GM10266 (cell line): Measurements from ENCODE around the gene BAD.

Experiments used
- DNase-seq: peaks from one replicate; pipeline ENCODE4 v3.0.0; 2012; ENCODE audit errors: extremely low spot score
- CTCF ChIP-seq: IDR thresholded peaks from 2 replicates; pipeline ENCODE4 v1.5.1; 2012; ENCODE audit warnings: mild to moderate bottlenecking, low read depth; ENCODE audit not compliant: control insufficient read depth, insufficient read depth; ENCODE audit errors: missing control alignments

BAD gene

DNA sequence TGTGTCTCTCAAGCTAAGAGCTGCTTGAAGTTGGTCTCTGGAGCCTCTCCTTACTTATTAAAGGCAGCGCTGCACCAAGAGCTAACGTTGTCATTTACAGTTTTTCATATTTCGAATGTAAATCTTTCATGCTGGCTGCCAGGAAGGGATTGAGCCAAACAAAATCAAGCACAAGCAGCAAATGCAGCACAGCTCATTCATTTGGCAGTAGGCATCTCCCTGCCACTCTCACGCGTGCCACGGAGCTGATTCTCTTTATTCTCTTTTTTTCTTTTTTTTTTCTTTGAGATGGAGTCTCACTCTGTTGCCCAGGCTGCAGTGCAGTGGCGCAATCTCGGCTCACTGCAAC is 51.5 kb downstream of the BAD start:
- no peak for TF ChIP-seq CTCF
- no peak for DNase-seq

GRCh38 chr11:64232182-64232966 is 52.1 kb downstream of the BAD start:
- DNase-seq: no peak

GRCh38 chr11:64231546-64231945 is 52.9 kb downstream of the BAD start:
- TF ChIP-seq CTCF: no peak
- no peak for DNase-seq

More at GRCh38 chr11:64232182-64232966, 52.1 kb downstream of the BAD start:
- no peak for TF ChIP-seq CTCF

DNA sequence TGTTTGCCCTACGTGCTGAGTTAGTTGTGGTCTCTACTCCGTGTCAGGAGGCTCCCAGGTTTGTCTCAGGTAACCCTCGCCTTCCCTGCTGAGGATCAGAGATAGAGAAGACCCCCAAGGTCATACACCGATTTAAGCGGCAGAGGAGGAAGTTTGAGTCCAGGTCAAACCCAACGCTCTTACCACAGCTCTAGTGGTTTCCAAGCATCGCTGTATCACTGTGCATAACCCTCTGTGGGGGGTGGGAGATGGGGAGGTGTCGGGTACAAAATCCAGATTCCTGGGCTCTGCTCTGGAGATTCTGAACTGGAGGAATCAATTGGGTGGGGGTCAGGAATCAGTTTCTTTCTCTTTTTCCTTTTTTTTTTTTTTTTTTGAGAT is 53.5 kb downstream of the BAD start:
- no peak for DNase-seq
- TF ChIP-seq CTCF: no peak

DNA sequence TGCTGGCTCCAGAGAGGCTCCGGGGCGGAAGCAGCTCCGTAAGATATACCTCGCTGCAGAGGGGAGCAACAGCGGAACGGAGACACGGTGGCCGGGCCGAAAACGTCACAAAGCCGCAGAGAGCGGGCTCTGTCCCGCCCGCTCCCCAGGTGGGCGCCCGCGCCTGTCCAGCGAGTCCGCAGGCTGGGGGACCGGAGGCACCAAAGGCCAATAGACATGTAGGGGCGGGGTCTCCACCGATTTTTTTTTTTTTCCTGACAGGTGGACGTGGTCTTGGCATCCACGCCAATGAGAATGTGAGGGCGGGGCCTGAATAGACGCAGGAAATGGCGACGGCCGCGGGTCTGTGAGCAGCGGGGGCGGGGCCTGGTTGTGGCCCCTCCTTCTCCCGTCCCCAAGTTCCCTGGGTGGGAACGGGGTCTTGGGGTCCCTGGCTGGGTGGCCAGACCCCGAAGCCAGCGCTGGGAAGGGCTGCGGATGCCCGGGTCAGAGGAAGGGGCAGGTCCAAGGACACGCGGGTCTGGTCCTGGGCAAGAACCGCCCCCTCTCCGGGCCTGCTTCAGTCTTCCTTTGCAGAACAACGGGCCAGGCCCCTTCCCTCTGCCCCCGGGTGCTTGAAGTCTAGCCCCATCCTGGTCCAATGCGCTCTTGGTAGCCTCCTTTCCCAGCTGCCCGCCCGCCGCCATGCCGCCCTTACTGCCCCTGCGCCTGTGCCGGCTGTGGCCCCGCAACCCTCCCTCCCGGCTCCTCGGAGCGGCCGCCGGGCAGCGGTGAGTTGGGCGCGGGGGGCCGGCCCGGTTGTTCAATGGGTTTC is 54.1 kb downstream of the BAD start, which contains the start of gene DNAJC4:
TSS of gene DNAJC4 (plus strand) at position 378 of the 814 bp plus-strand sequence. CDS start at position 685, 307 bp downstream.
- no peak for TF ChIP-seq CTCF
- DNase-seq: peak; percentile 93

GRCh38 chr11:64229744-64230170 is 54.7 kb downstream of the BAD start:
- no peak for DNase-seq
- TF ChIP-seq CTCF: no peak
